GM10266 (cell line): ENCODE data around the gene ARHGAP23.

Source experiments
- DNase-seq: peaks from one replicate; pipeline ENCODE4 v3.0.0; 2012; ENCODE audit errors: extremely low spot score
- CTCF ChIP-seq: IDR thresholded peaks from 2 replicates; pipeline ENCODE4 v1.5.1; 2012; ENCODE audit warnings: mild to moderate bottlenecking, low read depth; ENCODE audit not compliant: control insufficient read depth, insufficient read depth; ENCODE audit errors: missing control alignments

ARHGAP23 gene

DNA sequence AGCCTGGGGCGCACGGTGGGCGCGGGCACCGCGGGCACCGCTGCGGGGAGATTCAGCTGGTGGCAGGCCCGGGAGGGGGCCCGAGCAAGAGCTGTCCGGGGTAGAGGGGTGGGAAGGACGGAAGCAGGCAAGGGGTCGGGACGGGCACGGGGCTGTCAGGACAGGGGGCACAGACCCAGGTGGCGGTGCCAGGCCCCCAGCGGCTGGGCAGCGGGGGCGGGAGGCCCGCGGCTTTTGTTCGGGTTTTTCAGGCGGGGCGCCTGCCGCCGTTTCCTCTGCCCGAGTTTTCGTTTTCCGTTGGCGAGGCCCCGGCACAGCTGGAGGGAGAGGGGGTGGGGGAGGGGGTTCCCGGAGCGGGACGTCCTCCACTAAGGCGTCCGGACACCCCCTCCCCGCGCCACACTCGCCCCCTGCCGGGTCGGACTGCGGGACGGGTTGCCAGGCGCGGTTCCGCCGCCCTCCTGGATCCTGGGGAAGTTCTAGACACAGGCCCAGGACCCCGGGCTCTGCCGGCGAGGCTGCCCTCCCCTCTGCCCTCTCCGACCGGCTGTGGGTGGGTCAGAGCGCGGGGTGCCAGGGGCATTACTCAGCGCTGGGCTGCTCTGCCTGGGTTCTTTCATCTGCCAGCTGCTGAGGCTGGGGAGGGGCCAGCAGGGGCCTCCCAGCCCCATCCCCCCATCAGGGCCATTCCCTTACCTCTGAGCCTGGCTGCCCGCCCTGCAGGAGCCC, 543 bp downstream of the ARHGAP23 start:
- DNase-seq, result no peak
- TF ChIP-seq CTCF, result no peak

DNA sequence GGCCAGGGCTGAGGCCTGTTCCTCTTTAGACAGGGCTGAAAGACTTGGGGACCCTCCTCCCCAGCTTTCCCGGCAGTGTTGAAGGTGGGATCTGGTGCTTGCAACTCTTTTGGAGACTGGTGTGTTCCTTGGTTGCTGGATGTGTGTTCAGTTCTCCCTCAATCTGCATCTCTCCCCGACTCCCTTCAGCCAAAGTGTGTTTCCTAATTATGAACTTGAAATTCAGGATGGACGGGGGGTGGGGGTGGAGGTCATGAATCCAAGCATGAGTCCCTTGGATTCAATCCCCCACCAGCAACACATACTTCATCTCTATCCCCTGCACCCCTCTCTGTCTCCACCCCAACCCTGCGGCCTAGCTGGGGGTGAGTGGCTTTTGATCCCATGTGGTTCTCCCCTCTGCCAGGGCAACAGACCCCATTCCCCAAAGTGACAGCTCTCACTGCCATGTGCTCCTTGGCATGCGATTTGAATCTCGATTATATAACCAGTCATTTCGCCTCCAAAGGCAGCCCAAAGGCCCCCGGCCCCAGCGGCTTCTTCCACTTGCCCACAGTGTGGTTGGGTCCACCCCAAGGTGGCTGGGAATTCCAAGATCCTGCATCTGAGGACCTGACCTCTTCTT, 1.3 kb downstream of the ARHGAP23 start:
- DNase-seq, result no peak
- no peak for TF ChIP-seq CTCF

DNA sequence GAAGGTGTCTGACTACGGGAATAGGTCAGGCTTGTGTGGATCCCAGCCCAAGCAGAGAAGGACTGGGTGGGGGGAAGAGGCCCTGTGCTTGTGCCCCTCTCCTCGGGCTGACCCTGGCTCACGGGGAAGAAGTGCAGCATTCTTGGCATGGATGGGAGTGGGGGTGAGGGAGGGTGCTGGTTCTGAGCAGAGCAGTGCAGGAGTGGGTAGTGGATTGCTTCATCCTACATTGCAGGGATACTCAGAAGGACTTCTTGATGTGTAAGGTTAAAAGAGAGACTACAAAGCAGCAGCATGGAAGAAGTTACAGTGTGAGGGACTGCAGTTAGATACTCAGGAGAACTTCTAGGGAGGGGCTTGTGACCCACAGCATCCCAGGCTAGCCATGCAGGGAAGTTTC, 2.1 kb downstream of the ARHGAP23 start:
- DNase-seq, result no peak
- TF ChIP-seq CTCF, result no peak

DNA sequence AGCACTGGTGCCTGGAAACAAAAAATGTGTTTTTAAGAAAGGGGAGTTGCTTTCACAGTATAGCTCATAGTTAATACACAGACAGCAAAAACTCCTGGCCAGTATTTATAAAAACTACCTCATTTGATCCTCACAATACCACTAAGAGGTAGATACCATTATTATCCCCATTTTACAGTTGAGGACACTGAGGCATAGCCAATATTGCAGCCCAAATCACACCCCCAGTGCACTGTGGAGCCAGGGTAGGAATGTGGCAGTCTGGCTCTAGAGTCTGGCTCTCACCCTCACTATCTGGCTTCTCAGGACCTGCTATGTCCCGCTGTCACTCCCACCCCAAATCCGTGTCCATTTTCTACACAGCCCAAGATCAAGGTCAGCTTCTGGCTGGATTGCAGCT, 2.6 kb downstream of the ARHGAP23 start:
- no peak for DNase-seq

GRCh38 chr17:38431346-38432145, 3.3 kb downstream of the ARHGAP23 start:
- DNase-seq, result no peak
- no peak for TF ChIP-seq CTCF

More for the DNA sequence above, 2.6 kb downstream of the ARHGAP23 start:
- TF ChIP-seq CTCF, result no peak

DNA sequence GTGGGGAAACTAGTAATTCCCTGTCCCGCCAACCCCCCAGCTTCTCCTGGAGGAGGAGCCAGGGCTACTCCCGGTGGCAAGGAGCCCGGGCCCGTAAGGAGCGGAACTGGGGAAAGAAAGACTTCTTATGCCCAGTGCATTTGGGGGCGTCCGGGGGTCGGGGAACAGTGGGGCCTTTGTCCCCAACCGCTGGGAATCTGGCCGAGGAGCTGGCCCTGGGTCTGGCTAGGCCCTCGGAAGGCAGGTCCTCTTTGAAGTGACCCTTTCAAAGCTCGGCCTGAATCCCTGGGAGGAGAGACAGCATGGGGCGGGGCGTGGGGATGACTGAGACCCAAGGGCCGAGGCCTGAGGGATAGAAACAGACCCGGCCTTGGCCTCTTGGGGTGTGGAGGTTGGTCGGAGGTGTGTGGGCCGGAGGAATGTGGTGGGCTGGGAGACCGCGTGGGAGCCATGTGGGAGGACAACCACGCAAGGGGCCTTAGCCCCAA, 6.0 kb downstream of the ARHGAP23 start:
- no peak for TF ChIP-seq CTCF
- no peak for DNase-seq

DNA sequence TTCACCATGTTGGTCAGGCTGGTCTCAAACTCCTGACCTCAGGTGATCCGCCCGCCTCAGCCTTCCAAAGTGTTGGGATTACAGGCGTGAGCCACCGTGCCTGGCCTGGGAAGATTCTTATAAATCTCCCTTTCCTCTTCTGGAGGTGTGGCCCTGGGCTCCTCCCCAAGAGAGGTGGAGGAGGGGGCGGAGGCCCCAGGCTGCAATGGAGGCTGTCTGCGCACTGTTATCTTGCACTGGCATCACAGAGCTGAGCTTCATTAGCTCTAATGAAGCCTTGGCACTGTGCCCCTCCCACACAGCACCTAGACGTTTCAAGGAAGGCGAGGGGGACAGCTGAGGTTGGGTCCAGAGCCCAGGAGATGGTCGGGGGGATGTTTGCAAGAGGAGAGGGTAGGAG, 7.5 kb downstream of the ARHGAP23 start:
- no peak for DNase-seq
- no peak for TF ChIP-seq CTCF
